ENCODE data around the gene RECK. TPM values are rescaled to one million over a fixed set of nuclear protein-coding genes. Genes with fewer than 3 reads are reported as not detected.

The RECK gene
- total and polyA plus RNA-seq, 2 experiments from 2014 or later: 8.1 to 11.6 TPM

DNA sequence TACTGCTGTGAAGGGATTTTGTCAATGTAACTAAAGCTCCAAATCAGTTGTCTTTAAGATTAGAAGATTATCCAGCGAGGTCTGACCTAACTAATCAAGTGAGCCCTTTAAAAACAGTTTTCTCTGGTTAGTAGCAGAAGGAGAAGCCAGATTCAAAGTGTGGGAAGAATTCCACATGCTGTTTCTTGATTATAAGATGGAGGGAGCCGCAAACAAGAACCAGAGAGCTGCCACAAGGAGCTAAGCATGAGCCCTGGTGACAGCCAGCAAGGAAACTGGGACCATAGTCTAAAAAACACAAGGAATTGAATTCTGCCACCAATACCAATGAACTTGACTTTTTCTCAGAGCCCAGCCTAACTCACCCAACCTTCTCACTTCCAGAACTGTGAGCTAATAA is 41.8 kb upstream of the RECK start:
- Mint-ChIP-seq H3K27me3 (ENCODE audit: insufficient read depth, low read depth, poor library complexity) (peaks cover 3% of the 10 kb centered on the region), H3K9me3 (peaks cover 18% of the 10 kb centered on the region)
- no peak overlapping the region for H3K27ac ChIP-seq (ENCODE audit: low read depth)

More for the DNA sequence above, 41.8 kb upstream of the RECK start:
- Mint-ChIP-seq H3K27ac (no peak overlapping the region), H3K36me3 (ENCODE audit: low read depth) (no peaks in the 10 kb centered on the region), H3K4me1 (no peaks in the 10 kb centered on the region), H3K4me3 (no peak overlapping the region)
- H4K20me1 ChIP-seq (replicated peaks; ENCODE audit: insufficient read depth): no peaks in the 10 kb centered on the region
- no peaks in the 10 kb centered on the region for H3K79me2 ChIP-seq (replicated peaks; ENCODE audit: insufficient read depth)
- TF ChIP-seq, protein P1, sequence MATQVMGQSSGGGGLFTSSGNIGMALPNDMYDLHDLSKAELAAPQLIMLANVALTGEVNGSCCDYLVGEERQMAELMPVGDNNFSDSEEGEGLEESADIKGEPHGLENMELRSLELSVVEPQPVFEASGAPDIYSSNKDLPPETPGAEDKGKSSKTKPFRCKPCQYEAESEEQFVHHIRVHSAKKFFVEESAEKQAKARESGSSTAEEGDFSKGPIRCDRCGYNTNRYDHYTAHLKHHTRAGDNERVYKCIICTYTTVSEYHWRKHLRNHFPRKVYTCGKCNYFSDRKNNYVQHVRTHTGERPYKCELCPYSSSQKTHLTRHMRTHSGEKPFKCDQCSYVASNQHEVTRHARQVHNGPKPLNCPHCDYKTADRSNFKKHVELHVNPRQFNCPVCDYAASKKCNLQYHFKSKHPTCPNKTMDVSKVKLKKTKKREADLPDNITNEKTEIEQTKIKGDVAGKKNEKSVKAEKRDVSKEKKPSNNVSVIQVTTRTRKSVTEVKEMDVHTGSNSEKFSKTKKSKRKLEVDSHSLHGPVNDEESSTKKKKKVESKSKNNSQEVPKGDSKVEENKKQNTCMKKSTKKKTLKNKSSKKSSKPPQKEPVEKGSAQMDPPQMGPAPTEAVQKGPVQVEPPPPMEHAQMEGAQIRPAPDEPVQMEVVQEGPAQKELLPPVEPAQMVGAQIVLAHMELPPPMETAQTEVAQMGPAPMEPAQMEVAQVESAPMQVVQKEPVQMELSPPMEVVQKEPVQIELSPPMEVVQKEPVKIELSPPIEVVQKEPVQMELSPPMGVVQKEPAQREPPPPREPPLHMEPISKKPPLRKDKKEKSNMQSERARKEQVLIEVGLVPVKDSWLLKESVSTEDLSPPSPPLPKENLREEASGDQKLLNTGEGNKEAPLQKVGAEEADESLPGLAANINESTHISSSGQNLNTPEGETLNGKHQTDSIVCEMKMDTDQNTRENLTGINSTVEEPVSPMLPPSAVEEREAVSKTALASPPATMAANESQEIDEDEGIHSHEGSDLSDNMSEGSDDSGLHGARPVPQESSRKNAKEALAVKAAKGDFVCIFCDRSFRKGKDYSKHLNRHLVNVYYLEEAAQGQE (IDR thresholded peaks at IDR 0.05; ENCODE audit: unreplicated experiment): no peak
- TF ChIP-seq, protein P2, sequence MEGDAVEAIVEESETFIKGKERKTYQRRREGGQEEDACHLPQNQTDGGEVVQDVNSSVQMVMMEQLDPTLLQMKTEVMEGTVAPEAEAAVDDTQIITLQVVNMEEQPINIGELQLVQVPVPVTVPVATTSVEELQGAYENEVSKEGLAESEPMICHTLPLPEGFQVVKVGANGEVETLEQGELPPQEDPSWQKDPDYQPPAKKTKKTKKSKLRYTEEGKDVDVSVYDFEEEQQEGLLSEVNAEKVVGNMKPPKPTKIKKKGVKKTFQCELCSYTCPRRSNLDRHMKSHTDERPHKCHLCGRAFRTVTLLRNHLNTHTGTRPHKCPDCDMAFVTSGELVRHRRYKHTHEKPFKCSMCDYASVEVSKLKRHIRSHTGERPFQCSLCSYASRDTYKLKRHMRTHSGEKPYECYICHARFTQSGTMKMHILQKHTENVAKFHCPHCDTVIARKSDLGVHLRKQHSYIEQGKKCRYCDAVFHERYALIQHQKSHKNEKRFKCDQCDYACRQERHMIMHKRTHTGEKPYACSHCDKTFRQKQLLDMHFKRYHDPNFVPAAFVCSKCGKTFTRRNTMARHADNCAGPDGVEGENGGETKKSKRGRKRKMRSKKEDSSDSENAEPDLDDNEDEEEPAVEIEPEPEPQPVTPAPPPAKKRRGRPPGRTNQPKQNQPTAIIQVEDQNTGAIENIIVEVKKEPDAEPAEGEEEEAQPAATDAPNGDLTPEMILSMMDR (conservative IDR thresholded peaks at IDR 0.05; ENCODE audit: low read depth in 2 of 2): no peak
- TF ChIP-seq, protein P3, sequence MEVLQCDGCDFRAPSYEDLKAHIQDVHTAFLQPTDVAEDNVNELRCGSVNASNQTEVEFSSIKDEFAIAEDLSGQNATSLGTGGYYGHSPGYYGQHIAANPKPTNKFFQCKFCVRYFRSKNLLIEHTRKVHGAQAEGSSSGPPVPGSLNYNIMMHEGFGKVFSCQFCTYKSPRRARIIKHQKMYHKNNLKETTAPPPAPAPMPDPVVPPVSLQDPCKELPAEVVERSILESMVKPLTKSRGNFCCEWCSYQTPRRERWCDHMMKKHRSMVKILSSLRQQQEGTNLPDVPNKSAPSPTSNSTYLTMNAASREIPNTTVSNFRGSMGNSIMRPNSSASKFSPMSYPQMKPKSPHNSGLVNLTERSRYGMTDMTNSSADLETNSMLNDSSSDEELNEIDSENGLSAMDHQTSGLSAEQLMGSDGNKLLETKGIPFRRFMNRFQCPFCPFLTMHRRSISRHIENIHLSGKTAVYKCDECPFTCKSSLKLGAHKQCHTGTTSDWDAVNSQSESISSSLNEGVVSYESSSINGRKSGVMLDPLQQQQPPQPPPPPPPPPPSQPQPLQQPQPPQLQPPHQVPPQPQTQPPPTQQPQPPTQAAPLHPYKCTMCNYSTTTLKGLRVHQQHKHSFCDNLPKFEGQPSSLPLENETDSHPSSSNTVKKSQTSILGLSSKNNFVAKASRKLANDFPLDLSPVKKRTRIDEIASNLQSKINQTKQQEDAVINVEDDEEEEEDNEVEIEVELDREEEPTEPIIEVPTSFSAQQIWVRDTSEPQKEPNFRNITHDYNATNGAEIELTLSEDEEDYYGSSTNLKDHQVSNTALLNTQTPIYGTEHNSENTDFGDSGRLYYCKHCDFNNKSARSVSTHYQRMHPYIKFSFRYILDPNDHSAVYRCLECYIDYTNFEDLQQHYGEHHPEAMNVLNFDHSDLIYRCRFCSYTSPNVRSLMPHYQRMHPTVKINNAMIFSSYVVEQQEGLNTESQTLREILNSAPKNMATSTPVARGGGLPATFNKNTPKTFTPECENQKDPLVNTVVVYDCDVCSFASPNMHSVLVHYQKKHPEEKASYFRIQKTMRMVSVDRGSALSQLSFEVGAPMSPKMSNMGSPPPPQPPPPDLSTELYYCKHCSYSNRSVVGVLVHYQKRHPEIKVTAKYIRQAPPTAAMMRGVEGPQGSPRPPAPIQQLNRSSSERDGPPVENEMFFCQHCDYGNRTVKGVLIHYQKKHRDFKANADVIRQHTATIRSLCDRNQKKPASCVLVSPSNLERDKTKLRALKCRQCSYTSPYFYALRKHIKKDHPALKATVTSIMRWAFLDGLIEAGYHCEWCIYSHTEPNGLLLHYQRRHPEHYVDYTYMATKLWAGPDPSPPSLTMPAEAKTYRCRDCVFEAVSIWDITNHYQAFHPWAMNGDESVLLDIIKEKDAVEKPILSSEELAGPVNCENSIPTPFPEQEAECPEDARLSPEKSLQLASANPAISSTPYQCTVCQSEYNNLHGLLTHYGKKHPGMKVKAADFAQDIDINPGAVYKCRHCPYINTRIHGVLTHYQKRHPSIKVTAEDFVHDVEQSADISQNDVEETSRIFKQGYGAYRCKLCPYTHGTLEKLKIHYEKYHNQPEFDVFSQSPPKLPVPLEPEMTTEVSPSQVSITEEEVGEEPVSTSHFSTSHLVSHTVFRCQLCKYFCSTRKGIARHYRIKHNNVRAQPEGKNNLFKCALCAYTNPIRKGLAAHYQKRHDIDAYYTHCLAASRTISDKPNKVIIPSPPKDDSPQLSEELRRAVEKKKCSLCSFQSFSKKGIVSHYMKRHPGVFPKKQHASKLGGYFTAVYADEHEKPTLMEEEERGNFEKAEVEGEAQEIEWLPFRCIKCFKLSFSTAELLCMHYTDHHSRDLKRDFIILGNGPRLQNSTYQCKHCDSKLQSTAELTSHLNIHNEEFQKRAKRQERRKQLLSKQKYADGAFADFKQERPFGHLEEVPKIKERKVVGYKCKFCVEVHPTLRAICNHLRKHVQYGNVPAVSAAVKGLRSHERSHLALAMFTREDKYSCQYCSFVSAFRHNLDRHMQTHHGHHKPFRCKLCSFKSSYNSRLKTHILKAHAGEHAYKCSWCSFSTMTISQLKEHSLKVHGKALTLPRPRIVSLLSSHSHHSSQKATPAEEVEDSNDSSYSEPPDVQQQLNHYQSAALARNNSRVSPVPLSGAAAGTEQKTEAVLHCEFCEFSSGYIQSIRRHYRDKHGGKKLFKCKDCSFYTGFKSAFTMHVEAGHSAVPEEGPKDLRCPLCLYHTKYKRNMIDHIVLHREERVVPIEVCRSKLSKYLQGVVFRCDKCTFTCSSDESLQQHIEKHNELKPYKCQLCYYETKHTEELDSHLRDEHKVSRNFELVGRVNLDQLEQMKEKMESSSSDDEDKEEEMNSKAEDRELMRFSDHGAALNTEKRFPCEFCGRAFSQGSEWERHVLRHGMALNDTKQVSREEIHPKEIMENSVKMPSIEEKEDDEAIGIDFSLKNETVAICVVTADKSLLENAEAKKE (CRISPR knock-in tag; IDR thresholded peaks at IDR 0.05): no peak
- TF ChIP-seq POLR2AphosphoS5 (IDR thresholded peaks at IDR 0.05; ENCODE audit: low read depth) (no peak), ZNF331 (CRISPR knock-in tag; IDR thresholded peaks at IDR 0.05; ENCODE audit: low read depth) (no peak), NANOG (IDR thresholded peaks at IDR 0.05; ENCODE audit: borderline replicate concordance) (no peak), EZH2phosphoT487 (IDR thresholded peaks at IDR 0.05; ENCODE audit: unreplicated experiment) (no peak), JUNB (IDR thresholded peaks at IDR 0.05; ENCODE audit: unreplicated experiment) (no peak), STAT1 (IDR thresholded peaks at IDR 0.05; ENCODE audit: unreplicated experiment) (no peak), EZH2 (IDR thresholded peaks at IDR 0.05; ENCODE audit: low read depth, unreplicated experiment) (no peak), ZNF114 (CRISPR knock-in tag; IDR thresholded peaks at IDR 0.05) (no peak), CREB1 (CRISPR knock-in tag; IDR thresholded peaks at IDR 0.05; ENCODE audit: low read depth) (no peak)
- TF ChIP-seq, protein P4, sequence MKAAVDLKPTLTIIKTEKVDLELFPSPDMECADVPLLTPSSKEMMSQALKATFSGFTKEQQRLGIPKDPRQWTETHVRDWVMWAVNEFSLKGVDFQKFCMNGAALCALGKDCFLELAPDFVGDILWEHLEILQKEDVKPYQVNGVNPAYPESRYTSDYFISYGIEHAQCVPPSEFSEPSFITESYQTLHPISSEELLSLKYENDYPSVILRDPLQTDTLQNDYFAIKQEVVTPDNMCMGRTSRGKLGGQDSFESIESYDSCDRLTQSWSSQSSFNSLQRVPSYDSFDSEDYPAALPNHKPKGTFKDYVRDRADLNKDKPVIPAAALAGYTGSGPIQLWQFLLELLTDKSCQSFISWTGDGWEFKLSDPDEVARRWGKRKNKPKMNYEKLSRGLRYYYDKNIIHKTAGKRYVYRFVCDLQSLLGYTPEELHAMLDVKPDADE (IDR thresholded peaks at IDR 0.05): no peak
- no peak overlapping the region for H3K4me2 ChIP-seq
- DNase-seq (ENCODE audit: low spot score): no peak
- H2AFZ ChIP-seq: no peak overlapping the region; the same call in 1 of the 2 replicates
- no peaks in the 10 kb centered on the region for H3F3A ChIP-seq (replicated peaks; ENCODE audit: low read depth)
- no peaks in the 10 kb centered on the region for H3K36me3 ChIP-seq (ENCODE audit: insufficient read depth)
- no peaks in the 10 kb centered on the region for H3K4me1 ChIP-seq (ENCODE audit: insufficient read depth)
- peaks cover 3% of the 10 kb centered on the region; the same call in 1 of the 2 replicates for H3K9me2 ChIP-seq (ENCODE audit: insufficient read depth)
- no peak for ATAC-seq
- H3K4me3 ChIP-seq: no peak overlapping the region
- no peaks in the 10 kb centered on the region for H3K27me3 ChIP-seq (ENCODE audit: insufficient read depth)
